Fibroblast of lung (primary cell): Measurements from ENCODE around the gene PITRM1. TPM values are rescaled to one million over a fixed set of nuclear protein-coding genes. Genes with fewer than 3 reads are reported as not detected.

ENCODE experiments used
- DNase-seq, 2 donors: peaks; one replicate each; pipeline versions ENCODE4 v3.0.0 to v3.0.0-alpha.2; 2010; ENCODE audit warnings: low read depth in 2 of 2
- H2AFZ ChIP-seq: 2 replicates; pipeline ENCODE4 v1.5.1; 2012; ENCODE audit warnings: low read length, control low read depth, inconsistent platforms
- H3K27ac ChIP-seq: 2 replicates; pipeline ENCODE4 v1.5.1; 2011; ENCODE audit warnings: low read length, control low read depth; ENCODE audit not compliant: insufficient read depth
- H3K27me3 ChIP-seq: 2 replicates; pipeline ENCODE4 v1.5.1; 2011; ENCODE audit warnings: mild to moderate bottlenecking, low read length; ENCODE audit not compliant: control insufficient read depth, insufficient read depth
- H3K36me3 ChIP-seq: 2 replicates; pipeline ENCODE4 v1.5.1; 2011; ENCODE audit warnings: low read length; ENCODE audit not compliant: control insufficient read depth, insufficient read depth
- H3K4me1 ChIP-seq: 2 replicates; pipeline ENCODE4 v1.5.1; 2011; ENCODE audit warnings: low read length; ENCODE audit not compliant: control insufficient read depth, insufficient read depth; ENCODE audit errors: extremely low read depth
- H3K4me2 ChIP-seq: 2 replicates; pipeline ENCODE4 v1.5.1; 2011; ENCODE audit warnings: low read length, control low read depth; ENCODE audit not compliant: insufficient read depth; ENCODE audit errors: extremely low read depth
- H3K4me3 ChIP-seq, 4 experiments: fragments of 200-600 bp in 1 of 4; sonication (generic) in 1 of 4; replicated peaks in 1 of 4; 2 replicates each; pipeline ENCODE4 v1.5.1; 2011 to 2016; ENCODE audit warnings: low read length in 4 of 4, low read depth in 3 of 4, mild to moderate bottlenecking in 3 of 4, control low read depth in 2 of 4, inconsistent platforms in 1 of 4, mixed read lengths in 1 of 4; ENCODE audit not compliant: insufficient read depth in 1 of 4; ENCODE audit errors: control extremely low read depth in 1 of 4
- H3K79me2 ChIP-seq: 2 replicates; pipeline ENCODE4 v1.5.1; 2012; ENCODE audit warnings: mild to moderate bottlenecking, low read length, inconsistent platforms; ENCODE audit not compliant: control insufficient read depth, insufficient read depth
- H3K9ac ChIP-seq: 2 replicates; pipeline ENCODE4 v1.5.1; 2011; ENCODE audit warnings: mild to moderate bottlenecking, low read length, control low read depth; ENCODE audit not compliant: insufficient read depth
- H3K9me3 ChIP-seq: 2 replicates; pipeline ENCODE4 v1.5.1; 2012; ENCODE audit warnings: low read depth, low read length; ENCODE audit not compliant: control insufficient read depth, insufficient read depth
- H4K20me1 ChIP-seq: 2 replicates; pipeline ENCODE4 v1.5.1; 2011; ENCODE audit warnings: low read length; ENCODE audit not compliant: control insufficient read depth, insufficient read depth; ENCODE audit errors: extremely low read depth
- EZH2 ChIP-seq: IDR thresholded peaks from 2 replicates; pipeline ENCODE4 v1.5.1; 2012; ENCODE audit warnings: low read length, control low read depth, mild to moderate bottlenecking; ENCODE audit errors: missing control alignments
- polyA plus RNA-seq, 2 donors: library from polyadenylated mRNA; depleted of rRNA in 1 of 2; stranded (reverse) in 1 of 2; unstranded in 1 of 2; fragments of >200 nt; gene quantifications; 2 replicates each; pipeline ENCODE4 v1.2.1, GENCODE V29; 2011 to 2012; ENCODE audit warnings: missing spikeins in 1 of 2
- total RNA-seq: library from RNA; depleted of rRNA; stranded (reverse); fragments of >200 nt; gene quantifications from 2 replicates; pipeline ENCODE4 v1.2.1, GENCODE V29; 2014
- TF ChIP-seq, protein P1 (sequence below), 2 donors: IDR thresholded peaks in 1 of 2; conservative IDR thresholded peaks in 1 of 2; 1 replicate in 1 of 2; 2 replicates in 1 of 2; pipeline ENCODE4 v1.5.1; 2011 to 2012; ENCODE audit warnings: low read length in 2 of 2, control low read depth in 1 of 2, inconsistent platforms in 1 of 2, low read depth in 1 of 2, mild to moderate bottlenecking in 1 of 2

PITRM1 gene
- total and polyA plus RNA-seq, 2 donors (not counting 1 experiment from before 2014, with no cell fraction given): 53.1 to 73.7 TPM

DNA sequence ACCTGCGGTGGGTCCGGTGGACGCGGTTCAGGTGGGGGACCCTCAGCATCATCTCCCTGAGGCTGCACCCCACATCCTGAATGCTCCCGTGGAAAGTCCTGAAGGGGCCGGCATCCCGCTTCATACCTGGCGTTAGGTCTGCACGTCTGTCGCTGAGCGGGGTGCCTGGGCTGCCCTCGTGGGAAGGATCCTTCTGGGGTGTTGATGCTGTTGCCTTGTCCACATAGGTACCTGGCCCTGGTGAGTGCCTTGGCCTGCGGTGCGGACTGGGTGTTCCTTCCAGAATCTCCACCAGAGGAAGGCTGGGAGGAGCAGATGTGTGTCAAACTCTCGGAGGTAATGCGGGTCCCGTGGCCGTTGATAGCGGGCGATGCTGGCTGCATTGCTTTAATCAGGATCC lies 67.4 kb downstream of the PITRM1 start:
- DNase-seq: no peak
- no peak overlapping the region for H3K9ac ChIP-seq
- no peaks in the 10 kb centered on the region for H3K4me1 ChIP-seq
- H3K27me3 ChIP-seq: no peaks in the 10 kb centered on the region
- H3K4me2 ChIP-seq: no peak overlapping the region
- H3K36me3 ChIP-seq: peaks cover 34% of the 10 kb centered on the region
- TF ChIP-seq, protein P1, sequence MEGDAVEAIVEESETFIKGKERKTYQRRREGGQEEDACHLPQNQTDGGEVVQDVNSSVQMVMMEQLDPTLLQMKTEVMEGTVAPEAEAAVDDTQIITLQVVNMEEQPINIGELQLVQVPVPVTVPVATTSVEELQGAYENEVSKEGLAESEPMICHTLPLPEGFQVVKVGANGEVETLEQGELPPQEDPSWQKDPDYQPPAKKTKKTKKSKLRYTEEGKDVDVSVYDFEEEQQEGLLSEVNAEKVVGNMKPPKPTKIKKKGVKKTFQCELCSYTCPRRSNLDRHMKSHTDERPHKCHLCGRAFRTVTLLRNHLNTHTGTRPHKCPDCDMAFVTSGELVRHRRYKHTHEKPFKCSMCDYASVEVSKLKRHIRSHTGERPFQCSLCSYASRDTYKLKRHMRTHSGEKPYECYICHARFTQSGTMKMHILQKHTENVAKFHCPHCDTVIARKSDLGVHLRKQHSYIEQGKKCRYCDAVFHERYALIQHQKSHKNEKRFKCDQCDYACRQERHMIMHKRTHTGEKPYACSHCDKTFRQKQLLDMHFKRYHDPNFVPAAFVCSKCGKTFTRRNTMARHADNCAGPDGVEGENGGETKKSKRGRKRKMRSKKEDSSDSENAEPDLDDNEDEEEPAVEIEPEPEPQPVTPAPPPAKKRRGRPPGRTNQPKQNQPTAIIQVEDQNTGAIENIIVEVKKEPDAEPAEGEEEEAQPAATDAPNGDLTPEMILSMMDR (conservative IDR thresholded peaks at IDR 0.05 in 1 of 2, IDR thresholded peaks at IDR 0.05 in 1 of 2; ENCODE audit: low read depth in 1 of 2, low read length in 2 of 2): no peak
- no peak for TF ChIP-seq EZH2
- peaks cover 10% of the 10 kb centered on the region for H3K79me2 ChIP-seq
- no peak overlapping the region for H3K4me3 ChIP-seq
- H3K27ac ChIP-seq: no peak overlapping the region
- no peaks in the 10 kb centered on the region for H4K20me1 ChIP-seq
- H2AFZ ChIP-seq: no peak overlapping the region
- no peaks in the 10 kb centered on the region for H3K9me3 ChIP-seq

- no peak overlapping the region for H2AFZ ChIP-seq
- H4K20me1 ChIP-seq: no peaks in the 10 kb centered on the region
Observed at GRCh38 chr10:3104251-3104918, 68.2 kb downstream of the PITRM1 start.

GRCh38 chr10:3103646-3104045 lies 68.9 kb downstream of the PITRM1 start:
- no peak overlapping the region for H3K4me3 ChIP-seq
- H2AFZ ChIP-seq: no peak overlapping the region
- no peak overlapping the region for H3K9ac ChIP-seq
- no peaks in the 10 kb centered on the region for H4K20me1 ChIP-seq
- no peak for DNase-seq
- no peaks in the 10 kb centered on the region for H3K27me3 ChIP-seq
- H3K9me3 ChIP-seq: no peaks in the 10 kb centered on the region
- peaks cover 21% of the 10 kb centered on the region for H3K79me2 ChIP-seq
- no peak overlapping the region for H3K27ac ChIP-seq
- H3K4me1 ChIP-seq: peaks cover 11% of the 10 kb centered on the region
- H3K4me2 ChIP-seq: no peak overlapping the region
- TF ChIP-seq, protein P1 (conservative IDR thresholded peaks at IDR 0.05 in 1 of 2, IDR thresholded peaks at IDR 0.05 in 1 of 2; ENCODE audit: low read depth in 1 of 2, low read length in 2 of 2): no peak
- TF ChIP-seq EZH2: no peak
- H3K36me3 ChIP-seq: peaks cover 31% of the 10 kb centered on the region

More at GRCh38 chr10:3104251-3104918, 68.2 kb downstream of the PITRM1 start:
- peaks cover 5% of the 10 kb centered on the region for H3K4me1 ChIP-seq
- TF ChIP-seq, protein P1 (conservative IDR thresholded peaks at IDR 0.05 in 1 of 2, IDR thresholded peaks at IDR 0.05 in 1 of 2; ENCODE audit: low read depth in 1 of 2, low read length in 2 of 2): no peak
- TF ChIP-seq EZH2: no peak
- H3K4me2 ChIP-seq: no peak overlapping the region
- H3K9ac ChIP-seq: no peak overlapping the region
- peaks cover 17% of the 10 kb centered on the region for H3K79me2 ChIP-seq
- DNase-seq: no peak
- peak overlapping the region; percentile 10 for H3K27ac ChIP-seq
- no peaks in the 10 kb centered on the region for H3K9me3 ChIP-seq
- H3K36me3 ChIP-seq: peaks cover 37% of the 10 kb centered on the region
- H3K27me3 ChIP-seq: no peaks in the 10 kb centered on the region
- no peak overlapping the region for H3K4me3 ChIP-seq
